GM18519 (cell line): ENCODE measurements around the gene OTOL1.

Source experiments
- ATAC-seq: cut with Tn5 transposase; IDR thresholded peaks from one replicate; pipeline ENCODE4 v1.9.1; 2021; ENCODE audit warnings: mild to moderate bottlenecking, moderate library complexity; ENCODE audit not compliant: unreplicated experiment, low FRiP score

The OTOL1 gene

GRCh38 chr3:161531930-161532329 lies 35.3 kb downstream of the OTOL1 start:
- ATAC-seq, result no peak

- ATAC-seq, result no peak
These were observed 44.0 kb downstream of the OTOL1 start for GRCh38 chr3:161540594-161540993.

- no peak for ATAC-seq
These were observed 49.2 kb downstream of the OTOL1 start for GRCh38 chr3:161545824-161546223.

- ATAC-seq, result no peak
These were observed 51.7 kb downstream of the OTOL1 start for GRCh38 chr3:161548301-161548700.

- ATAC-seq, result peak; percentile 67
These were observed 52.7 kb downstream of the OTOL1 start for GRCh38 chr3:161549261-161549660.

- no peak for ATAC-seq
These were observed 54.0 kb downstream of the OTOL1 start for GRCh38 chr3:161550491-161551195.

GRCh38 chr3:161551697-161552096 lies 55.1 kb downstream of the OTOL1 start:
- ATAC-seq, result no peak

- no peak for ATAC-seq
These were observed 56.5 kb downstream of the OTOL1 start for GRCh38 chr3:161552984-161553560.
